GM23338 (cell line): ENCODE results near the gene SIK2. TPM values are rescaled to one million over a fixed set of nuclear protein-coding genes. Genes with fewer than 3 reads are reported as not detected.

ENCODE experiments used
- ATAC-seq: fragments of 200-7000 bp; cut with Tn5 transposase; 3 replicates; pipeline ENCODE4 v1.9.1; 2020
- DNase-seq: peaks from one replicate; pipeline ENCODE4 v3.0.0-alpha.2; 2015; ENCODE audit warnings: low spot score
- H2AFZ ChIP-seq: fragments of 200-600 bp; sonication (generic); 2 replicates; pipeline ENCODE4 v1.8.0; 2016; ENCODE audit warnings: antibody characterized with exemption, mild to moderate bottlenecking, moderate library complexity
- H3F3A ChIP-seq: fragments of 200-600 bp; sonication (generic); replicated peaks from 2 replicates; pipeline ENCODE4 v1.8.0; 2017; ENCODE audit warnings: antibody characterized with exemption, mixed run types, low read depth
- H3K27ac ChIP-seq: fragments of 200-600 bp; sonication (generic); 2 replicates; pipeline ENCODE4 v1.6.1; 2016; ENCODE audit warnings: low read depth
- H3K27me3 ChIP-seq: fragments of 200-600 bp; sonication (generic); 2 replicates; pipeline ENCODE4 v1.8.0; 2016; ENCODE audit warnings: mild to moderate bottlenecking, mixed run types, moderate library complexity; ENCODE audit not compliant: insufficient read depth
- H3K36me3 ChIP-seq: fragments of 200-600 bp; sonication (generic); 2 replicates; pipeline ENCODE4 v1.8.0; 2016; ENCODE audit warnings: mild to moderate bottlenecking; ENCODE audit not compliant: insufficient read depth
- H3K4me1 ChIP-seq: fragments of 200-600 bp; sonication (generic); 2 replicates; pipeline ENCODE4 v1.8.0; 2016; ENCODE audit warnings: mild to moderate bottlenecking, moderate library complexity; ENCODE audit not compliant: insufficient read depth
- H3K4me2 ChIP-seq: fragments of 200-600 bp; sonication (generic); 2 replicates; pipeline ENCODE4 v1.7.1; 2017; ENCODE audit warnings: mixed run types
- H3K4me3 ChIP-seq: fragments of 200-600 bp; sonication (generic); 2 replicates; pipeline ENCODE4 v1.6.1; 2016; ENCODE audit warnings: mixed run types
- H3K79me2 ChIP-seq: fragments of 200-600 bp; sonication (generic); replicated peaks from 2 replicates; pipeline ENCODE4 v1.8.0; 2017; ENCODE audit warnings: mild to moderate bottlenecking; ENCODE audit not compliant: insufficient read depth
- H3K9me2 ChIP-seq: fragments of 200-600 bp; sonication (generic); 2 replicates; pipeline ENCODE4 v1.8.0; 2017; ENCODE audit not compliant: insufficient read depth
- H4K20me1 ChIP-seq: fragments of 200-600 bp; sonication (generic); replicated peaks from 2 replicates; pipeline ENCODE4 v1.8.0; 2017; ENCODE audit warnings: mild to moderate bottlenecking; ENCODE audit not compliant: insufficient read depth
- H3K27ac Mint-ChIP-seq: 2 replicates; pipeline ENCODE4 v1.8.0; 2020; ENCODE audit warnings: inconsistent platforms, mild to moderate bottlenecking, moderate library complexity, mixed read lengths
- H3K27me3 Mint-ChIP-seq: 3 replicates; pipeline ENCODE4 v1.8.0; 2022; ENCODE audit warnings: low read depth, mild to moderate bottlenecking, moderate library complexity, mixed read lengths, inconsistent platforms; ENCODE audit not compliant: insufficient read depth, poor library complexity
- H3K36me3 Mint-ChIP-seq: 3 replicates; pipeline ENCODE4 v1.8.0; 2021; ENCODE audit warnings: low read depth, mild to moderate bottlenecking, inconsistent platforms, moderate library complexity, mixed read lengths
- H3K4me1 Mint-ChIP-seq: 3 replicates; pipeline ENCODE4 v1.8.0; 2020; ENCODE audit warnings: mild to moderate bottlenecking, inconsistent platforms, mixed read lengths
- H3K4me3 Mint-ChIP-seq: 3 replicates; pipeline ENCODE4 v1.8.0; 2021; ENCODE audit warnings: moderate library complexity, mild to moderate bottlenecking, inconsistent platforms, mixed read lengths
- H3K9me3 Mint-ChIP-seq: 3 replicates; pipeline ENCODE4 v1.8.0; 2020; ENCODE audit warnings: moderate library complexity, mild to moderate bottlenecking, inconsistent platforms, mixed read lengths
- CREB1 ChIP-seq: fragments of 250-450 bp; sonication (Bioruptor Pico); IDR thresholded peaks from 2 replicates; pipeline ENCODE4 v1.5.0; 2020; ENCODE audit warnings: low read depth, mild to moderate bottlenecking, moderate library complexity
- ETS1 ChIP-seq: IDR thresholded peaks from 2 replicates; pipeline ENCODE4 v1.6.1; 2016; ENCODE audit warnings: antibody characterized with exemption
- EZH2 ChIP-seq: fragments of 200-600 bp; sonication (generic); IDR thresholded peaks from one replicate; pipeline ENCODE4 v1.8.0; 2017; ENCODE audit warnings: antibody characterized with exemption, mild to moderate bottlenecking, low read depth; ENCODE audit not compliant: unreplicated experiment
- JUNB ChIP-seq: IDR thresholded peaks from one replicate; pipeline ENCODE4 v1.6.1; 2016; ENCODE audit warnings: antibody characterized with exemption; ENCODE audit not compliant: unreplicated experiment
- NANOG ChIP-seq: IDR thresholded peaks from 2 replicates; pipeline ENCODE4 v1.6.1; 2016; ENCODE audit warnings: antibody characterized with exemption, borderline replicate concordance
- POLR2AphosphoS5 ChIP-seq: IDR thresholded peaks from 2 replicates; pipeline ENCODE4 v1.6.1; 2016; ENCODE audit warnings: antibody characterized with exemption, low read depth
- REST ChIP-seq: IDR thresholded peaks from one replicate; pipeline ENCODE4 v1.6.1; 2018; ENCODE audit warnings: antibody characterized with exemption; ENCODE audit not compliant: unreplicated experiment
- ZNF114 ChIP-seq: fragments of 250-450 bp; sonication (Bioruptor Pico); IDR thresholded peaks from 2 replicates; pipeline ENCODE4 v1.5.0; 2020; ENCODE audit warnings: mild to moderate bottlenecking, moderate library complexity
- ZNF331 ChIP-seq: fragments of 250-450 bp; sonication (Bioruptor Pico); IDR thresholded peaks from 2 replicates; pipeline ENCODE4 v1.5.0; 2020; ENCODE audit warnings: low read depth, mild to moderate bottlenecking, moderate library complexity
- ZNF462 ChIP-seq: fragments of 250-450 bp; sonication (Bioruptor Pico); IDR thresholded peaks from 2 replicates; pipeline ENCODE4 v1.5.0; 2020; ENCODE audit warnings: mild to moderate bottlenecking, moderate library complexity
- polyA plus RNA-seq: library from polyadenylated mRNA; unstranded; fragments of >200 nt; fragmentation: Nextera tagmentation; extraction: Ambion mirVana; gene quantifications from 2 replicates; pipeline ENCODE4 v1.2.1, GENCODE V29; 2016
- total RNA-seq: library from RNA; depleted of rRNA; stranded (reverse); fragments of >200 nt; shearing (Covaris generic); gene quantifications from 2 replicates; pipeline ENCODE4 v1.2.3, GENCODE V29; 2014

SIK2 gene
- total and polyA plus RNA-seq, 2 experiments from 2014 or later = 2.3 to 6.7 TPM

- H3K27ac ChIP-seq = no peak overlapping the region
- H3K4me1 ChIP-seq = peaks cover 5% of the 10 kb centered on the region; the same call in 1 of the 2 replicates
- H2AFZ ChIP-seq = no peak overlapping the region
- Mint-ChIP-seq H3K36me3 (no peaks in the 10 kb centered on the region), H3K27ac (no peak overlapping the region), H3K4me3 (no peak overlapping the region), H3K9me3 (no peaks in the 10 kb centered on the region), H3K27me3 (no peaks in the 10 kb centered on the region), H3K4me1 (peaks cover 13% of the 10 kb centered on the region)
- H3K9me2 ChIP-seq = no peaks in the 10 kb centered on the region
- H3K27me3 ChIP-seq = no peaks in the 10 kb centered on the region
- TF ChIP-seq ZNF114 (CRISPR knock-in tag) (no peak), ETS1 (no peak), ZNF331 (no peak)
- no peaks in the 10 kb centered on the region for H3F3A ChIP-seq
- H3K4me2 ChIP-seq = no peak overlapping the region
- ATAC-seq (no peak), DNase-seq (no peak)
- no peak overlapping the region for H3K4me3 ChIP-seq
- no peaks in the 10 kb centered on the region for H3K79me2 ChIP-seq
- H3K36me3 ChIP-seq = no peaks in the 10 kb centered on the region
- H4K20me1 ChIP-seq = no peaks in the 10 kb centered on the region
Measured at GRCh38 chr11:111654601-111655000, 52.4 kb downstream of the SIK2 start.

GRCh38 chr11:111655924-111656323, 53.7 kb downstream of the SIK2 start:
- Mint-ChIP-seq H3K27me3 (no peaks in the 10 kb centered on the region), H3K4me3 (no peak overlapping the region), H3K9me3 (no peaks in the 10 kb centered on the region), H3K36me3 (no peaks in the 10 kb centered on the region), H3K27ac (peak overlapping the region; percentile 51; the same call in 1 of the 2 replicates), H3K4me1 (peaks cover 14% of the 10 kb centered on the region)
- DNase-seq (no peak), ATAC-seq (no peak)
- no peak overlapping the region for H3K27ac ChIP-seq
- peaks cover 5% of the 10 kb centered on the region; the same call in 1 of the 2 replicates for H3K4me1 ChIP-seq
- H3K9me2 ChIP-seq = no peaks in the 10 kb centered on the region
- H3K79me2 ChIP-seq = no peaks in the 10 kb centered on the region
- H3F3A ChIP-seq = no peaks in the 10 kb centered on the region
- no peak overlapping the region for H3K4me2 ChIP-seq
- no peaks in the 10 kb centered on the region for H3K27me3 ChIP-seq
- H4K20me1 ChIP-seq = no peaks in the 10 kb centered on the region
- no peak overlapping the region for H2AFZ ChIP-seq
- H3K36me3 ChIP-seq = no peaks in the 10 kb centered on the region
- H3K4me3 ChIP-seq = no peak overlapping the region
- no peak for TF ChIP-seq EZH2
- TF ChIP-seq NANOG = no peak
- no peak for TF ChIP-seq CREB1 (CRISPR knock-in tag)
- TF ChIP-seq ZNF331 = no peak
- TF ChIP-seq JUNB = no peak
- TF ChIP-seq ETS1 = no peak
- no peak for TF ChIP-seq ZNF114 (CRISPR knock-in tag)
- no peak for TF ChIP-seq POLR2AphosphoS5
- no peak for TF ChIP-seq ZNF462 (CRISPR knock-in tag)
- TF ChIP-seq REST = no peak
